Uterus (tissue), 4 donors: ENCODE data around the gene XRCC4. TPM values are rescaled to one million over a fixed set of nuclear protein-coding genes. Genes with fewer than 3 reads are reported as not detected.

Experiments
- DNase-seq, 2 donors: peaks; one replicate each; pipeline ENCODE4 v3.0.0-alpha.2; 2019 to 2020
- H3K27ac ChIP-seq, 2 donors: fragments of 200-600 bp; sonication (generic); 1 replicate in 1 of 2; 2 replicates in 1 of 2; pipeline ENCODE4 v1.5.1; 2016 to 2018
- H3K27me3 ChIP-seq, 2 donors: fragments of 200-600 bp; sonication (generic); one replicate each; pipeline ENCODE4 v1.5.1; 2018 to 2019; ENCODE audit warnings: control low read depth in 1 of 2
- H3K36me3 ChIP-seq, 2 donors: fragments of 200-600 bp; sonication (generic); one replicate each; pipeline ENCODE4 v1.5.1; 2019; ENCODE audit warnings: control low read depth in 1 of 2
- H3K4me1 ChIP-seq, 2 donors: fragments of 200-600 bp; sonication (generic); one replicate each; pipeline ENCODE4 v1.5.1; 2018 to 2019; ENCODE audit warnings: control low read depth in 1 of 2
- H3K4me3 ChIP-seq, 2 donors: fragments of 200-600 bp; sonication (generic); 1 replicate in 1 of 2; 2 replicates in 1 of 2; pipeline ENCODE4 v1.5.1; 2018 to 2019; ENCODE audit warnings: mild to moderate bottlenecking in 1 of 2
- H3K9me3 ChIP-seq, 2 donors: fragments of 200-600 bp; sonication (generic); one replicate each; pipeline ENCODE4 v1.5.1; 2019; ENCODE audit warnings: control low read depth in 1 of 2
- POLR2A ChIP-seq, 2 donors: fragments of 450-650 bp; IDR thresholded peaks; one replicate each; pipeline ENCODE4 v1.6.1; 2016; ENCODE audit warnings: antibody characterized with exemption in 2 of 2, mild to moderate bottlenecking in 1 of 2, moderate library complexity in 1 of 2
- intact Hi-C: fragments of 100-400 bp; cut with DNase I; formaldehyde crosslinking; loops from one replicate; pipeline ENCODE4 v1.15.1; 2023; ENCODE audit warnings: low total_unique reads
- total RNA-seq, 4 donors: library from RNA; depleted of rRNA in 3 of 4; stranded (reverse); fragments of >200 nt in 3 of 4; gene quantifications; one replicate each; pipeline versions ENCODE4 v1.1.0 to v1.2.4, GENCODE V29; 2014 to 2023
- TF ChIP-seq, protein P1 (sequence below), 4 experiments: fragments of 200-600 bp in 2 of 4; fragments of 450-650 bp in 2 of 4; sonication (generic) in 2 of 4; IDR thresholded peaks; one replicate each; pipeline ENCODE4 v1.5.1; 2016 to 2019; ENCODE audit warnings: antibody characterized with exemption in 4 of 4, mild to moderate bottlenecking in 2 of 4, moderate library complexity in 1 of 4
- donor health status: DM: yes; HTN: yes; CAD: no.

The XRCC4 gene
- total RNA-seq, 4 donors from 2014 or later: 1.3 to 12.2 (median 5.5) TPM; not detected in 1

DNA sequence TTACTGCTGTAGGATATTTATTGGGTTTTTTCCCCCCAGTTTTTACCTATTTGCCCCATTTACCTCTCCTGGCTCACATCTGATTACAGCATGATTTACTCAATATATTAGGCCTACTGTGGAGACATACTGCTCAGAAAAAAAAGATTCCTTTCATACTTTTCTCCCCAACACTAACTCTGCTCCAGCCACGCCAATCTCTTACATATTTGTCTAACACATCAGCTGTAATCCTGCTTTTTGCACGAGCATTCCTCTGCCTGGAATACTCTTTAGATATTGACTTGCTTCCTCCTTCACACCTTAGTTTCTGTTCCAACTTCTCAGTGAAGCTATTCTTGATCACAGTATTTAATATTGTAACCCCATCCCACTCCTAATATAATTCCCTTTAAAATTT lies 236.1 kb downstream of the XRCC4 start:
- Histone ChIP-seq H3K36me3 (no peaks in the 10 kb centered on the region), H3K27me3 (no peaks in the 10 kb centered on the region), H3K27ac (no peak overlapping the region), H3K4me3 (no peak overlapping the region), H3K4me1 (no peaks in the 10 kb centered on the region), H3K9me3 (no peaks in the 10 kb centered on the region)
- TF ChIP-seq, protein P1, sequence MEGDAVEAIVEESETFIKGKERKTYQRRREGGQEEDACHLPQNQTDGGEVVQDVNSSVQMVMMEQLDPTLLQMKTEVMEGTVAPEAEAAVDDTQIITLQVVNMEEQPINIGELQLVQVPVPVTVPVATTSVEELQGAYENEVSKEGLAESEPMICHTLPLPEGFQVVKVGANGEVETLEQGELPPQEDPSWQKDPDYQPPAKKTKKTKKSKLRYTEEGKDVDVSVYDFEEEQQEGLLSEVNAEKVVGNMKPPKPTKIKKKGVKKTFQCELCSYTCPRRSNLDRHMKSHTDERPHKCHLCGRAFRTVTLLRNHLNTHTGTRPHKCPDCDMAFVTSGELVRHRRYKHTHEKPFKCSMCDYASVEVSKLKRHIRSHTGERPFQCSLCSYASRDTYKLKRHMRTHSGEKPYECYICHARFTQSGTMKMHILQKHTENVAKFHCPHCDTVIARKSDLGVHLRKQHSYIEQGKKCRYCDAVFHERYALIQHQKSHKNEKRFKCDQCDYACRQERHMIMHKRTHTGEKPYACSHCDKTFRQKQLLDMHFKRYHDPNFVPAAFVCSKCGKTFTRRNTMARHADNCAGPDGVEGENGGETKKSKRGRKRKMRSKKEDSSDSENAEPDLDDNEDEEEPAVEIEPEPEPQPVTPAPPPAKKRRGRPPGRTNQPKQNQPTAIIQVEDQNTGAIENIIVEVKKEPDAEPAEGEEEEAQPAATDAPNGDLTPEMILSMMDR (IDR thresholded peaks at IDR 0.05): no peak
- TF ChIP-seq POLR2A (IDR thresholded peaks at IDR 0.05): no peak
- intact Hi-C loops: no loop called here
- DNase-seq: no peak

DNA sequence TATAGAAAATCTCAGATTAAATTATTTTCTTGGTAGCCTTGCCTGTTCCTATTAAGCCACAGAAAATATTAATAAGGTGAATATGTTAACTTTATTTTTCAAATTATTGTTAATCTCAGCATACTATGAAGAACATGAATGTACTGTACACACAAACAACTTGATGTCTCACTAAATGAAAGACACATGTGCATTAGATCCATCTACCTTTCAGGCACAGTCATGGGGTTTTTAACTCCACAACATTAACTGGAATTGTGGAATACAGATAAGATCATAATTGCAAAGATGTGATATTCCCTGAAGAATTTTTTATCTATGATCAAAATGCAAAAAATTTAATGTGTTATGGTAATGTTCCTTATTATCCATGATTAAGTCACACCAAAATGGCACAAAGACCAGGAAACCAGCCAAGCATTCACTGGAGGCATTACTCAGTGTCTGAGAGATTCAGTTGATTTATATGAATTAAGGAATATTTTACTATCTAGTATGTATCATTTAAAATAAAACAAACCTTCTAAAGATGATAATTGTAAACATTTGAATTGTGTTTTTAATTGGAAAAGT lies 244.2 kb downstream of the XRCC4 start:
- intact Hi-C loops: no loop called here
- no peaks in the 10 kb centered on the region for H3K4me1 ChIP-seq
- H3K27me3 ChIP-seq: no peaks in the 10 kb centered on the region
- DNase-seq: no peak
- no peak overlapping the region for H3K27ac ChIP-seq
- H3K4me3 ChIP-seq: no peak overlapping the region
- no peaks in the 10 kb centered on the region for H3K36me3 ChIP-seq
- H3K9me3 ChIP-seq: no peaks in the 10 kb centered on the region
- TF ChIP-seq, protein P1 (IDR thresholded peaks at IDR 0.05): no peak
- TF ChIP-seq POLR2A (IDR thresholded peaks at IDR 0.05): no peak

DNA sequence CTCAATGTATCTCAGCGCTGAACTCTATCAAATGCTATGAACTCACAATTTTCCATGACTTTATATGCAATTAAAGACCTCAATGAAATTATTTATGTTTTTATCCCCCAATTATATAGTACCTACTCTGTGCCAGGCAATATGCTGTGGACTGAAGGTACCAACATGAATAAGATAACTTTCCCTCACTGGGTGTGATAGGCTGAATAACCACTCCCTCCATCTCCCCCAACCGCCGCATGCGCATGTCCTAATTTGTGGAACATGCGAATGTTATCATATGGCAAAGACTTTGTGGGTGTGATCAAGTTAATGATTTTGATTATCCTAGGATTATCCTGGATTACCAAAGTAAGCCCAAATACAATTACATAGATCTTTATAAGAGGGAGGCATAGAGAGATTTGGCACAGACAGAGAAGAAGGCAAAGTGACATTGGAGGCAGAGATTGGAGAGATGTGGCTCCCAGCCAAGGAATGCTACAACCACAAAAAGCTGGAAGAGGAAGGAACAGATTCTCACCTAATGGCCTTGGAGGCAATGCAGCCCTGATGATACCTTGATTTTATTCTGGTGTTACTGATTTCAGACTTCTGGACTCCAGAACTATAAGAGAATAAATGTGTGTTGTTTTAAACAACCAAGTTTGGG lies 245.1 kb downstream of the XRCC4 start:
- Histone ChIP-seq H3K4me3 (no peak overlapping the region), H3K36me3 (no peaks in the 10 kb centered on the region), H3K4me1 (no peaks in the 10 kb centered on the region), H3K27ac (no peak overlapping the region), H3K27me3 (no peaks in the 10 kb centered on the region), H3K9me3 (no peaks in the 10 kb centered on the region)
- DNase-seq: no peak
- intact Hi-C loops: no loop called here
- no peak for TF ChIP-seq POLR2A (IDR thresholded peaks at IDR 0.05)
- TF ChIP-seq, protein P1 (IDR thresholded peaks at IDR 0.05): no peak

DNA sequence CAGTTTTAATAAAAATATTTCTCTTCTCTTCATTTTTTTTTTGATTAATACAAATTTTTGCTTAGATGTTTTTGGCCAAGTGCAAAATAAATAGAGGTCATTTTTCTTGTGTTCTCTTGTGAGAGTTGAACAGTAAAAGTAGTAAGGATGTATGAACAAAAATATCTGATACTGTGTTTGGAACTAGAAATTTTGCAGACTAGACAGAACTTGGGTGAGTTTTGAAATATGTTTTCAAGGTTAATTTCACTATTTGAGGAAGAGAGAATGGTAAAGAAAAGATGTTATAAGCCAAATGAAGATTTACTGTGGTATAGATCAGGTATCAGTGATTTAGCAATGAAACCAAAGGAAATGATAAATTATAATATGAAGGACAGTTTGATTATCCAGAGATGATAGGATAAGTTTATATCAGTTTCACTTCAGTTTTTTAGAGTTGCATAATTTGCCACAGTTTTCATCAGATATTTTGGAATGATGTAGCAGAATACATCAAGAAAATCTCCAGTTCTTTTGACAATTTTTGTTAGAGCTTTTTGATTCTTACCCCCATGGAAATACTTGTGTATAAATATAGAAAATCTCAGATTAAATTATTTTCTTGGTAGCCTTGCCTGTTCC lies 246.3 kb downstream of the XRCC4 start:
- no peak for DNase-seq
- intact Hi-C loops: no loop called here
- H3K4me1 ChIP-seq: no peaks in the 10 kb centered on the region

More for the DNA sequence above, 246.3 kb downstream of the XRCC4 start:
- TF ChIP-seq, protein P1 (IDR thresholded peaks at IDR 0.05): no peak
- TF ChIP-seq POLR2A (IDR thresholded peaks at IDR 0.05): no peak
- H3K27me3 ChIP-seq: no peaks in the 10 kb centered on the region
- no peaks in the 10 kb centered on the region for H3K9me3 ChIP-seq
- H3K36me3 ChIP-seq: no peaks in the 10 kb centered on the region
- H3K27ac ChIP-seq: no peak overlapping the region
- H3K4me3 ChIP-seq: no peak overlapping the region
